Nephron (organoid): ENCODE measurements around the gene OR2T27.
"Not testable (repeated sequence)": the region's sequence is repeated elsewhere in the genome, so short reads cannot be mapped to it uniquely, and the experiment has no call there.

ENCODE experiments used
- H3K27ac Mint-ChIP-seq, 3 experiments: 2 replicates each; pipeline ENCODE4 v1.8.0; 2020; ENCODE audit warnings: mixed read lengths in 3 of 3, mild to moderate bottlenecking in 2 of 3, moderate library complexity in 1 of 3
- H3K27me3 Mint-ChIP-seq: 2 replicates; pipeline ENCODE4 v1.8.0; 2021; ENCODE audit warnings: low read depth, mild to moderate bottlenecking, moderate library complexity, mixed read lengths
- H3K36me3 Mint-ChIP-seq: 2 replicates; pipeline ENCODE4 v1.8.0; 2020; ENCODE audit warnings: low read depth, mixed read lengths
- H3K4me1 Mint-ChIP-seq: 2 replicates; pipeline ENCODE4 v1.8.0; 2020; ENCODE audit warnings: mixed read lengths
- H3K4me3 Mint-ChIP-seq, 3 experiments: 2 replicates each; pipeline ENCODE4 v1.8.0; 2020; ENCODE audit warnings: mild to moderate bottlenecking in 3 of 3, mixed read lengths in 3 of 3, moderate library complexity in 2 of 3
- H3K9me3 Mint-ChIP-seq: 2 replicates; pipeline ENCODE4 v1.8.0; 2020; ENCODE audit warnings: mixed read lengths
- TF ChIP-seq, protein P1 (sequence below), 3 experiments: fragments of 200-600 bp; sonication (generic); IDR thresholded peaks; one replicate each; pipeline ENCODE4 v1.5.0; 2021; ENCODE audit warnings: antibody characterized with exemption in 3 of 3; ENCODE audit not compliant: unreplicated experiment in 3 of 3

Gene OR2T27

DNA sequence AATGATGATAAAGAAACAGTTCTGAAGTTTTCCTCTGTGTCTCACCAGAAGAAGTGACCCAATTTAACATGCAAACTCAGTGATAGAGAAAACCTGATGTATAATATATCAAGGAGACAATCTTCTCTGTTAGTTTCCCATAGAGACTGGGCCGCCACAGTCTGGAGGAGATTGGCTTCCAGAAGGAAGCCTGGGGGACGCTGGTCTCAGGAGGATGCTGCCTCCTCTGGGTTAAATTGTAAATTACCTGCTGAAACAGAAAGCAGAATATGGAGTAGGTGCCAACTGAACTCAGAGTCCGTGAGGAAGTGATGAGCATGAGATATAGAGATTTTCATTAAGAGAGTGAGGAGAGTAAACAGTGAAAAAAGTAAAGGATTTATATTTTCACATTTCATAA lies 31.5 kb upstream of the OR2T27 start:
- Mint-ChIP-seq H3K4me3 (no peak overlapping the region), H3K36me3 (no peaks in the 10 kb centered on the region), H3K9me3 (peaks cover 43% of the 10 kb centered on the region), H3K27ac (no peak overlapping the region), H3K27me3 (no peaks in the 10 kb centered on the region), H3K4me1 (no peaks in the 10 kb centered on the region)
- TF ChIP-seq, protein P1, sequence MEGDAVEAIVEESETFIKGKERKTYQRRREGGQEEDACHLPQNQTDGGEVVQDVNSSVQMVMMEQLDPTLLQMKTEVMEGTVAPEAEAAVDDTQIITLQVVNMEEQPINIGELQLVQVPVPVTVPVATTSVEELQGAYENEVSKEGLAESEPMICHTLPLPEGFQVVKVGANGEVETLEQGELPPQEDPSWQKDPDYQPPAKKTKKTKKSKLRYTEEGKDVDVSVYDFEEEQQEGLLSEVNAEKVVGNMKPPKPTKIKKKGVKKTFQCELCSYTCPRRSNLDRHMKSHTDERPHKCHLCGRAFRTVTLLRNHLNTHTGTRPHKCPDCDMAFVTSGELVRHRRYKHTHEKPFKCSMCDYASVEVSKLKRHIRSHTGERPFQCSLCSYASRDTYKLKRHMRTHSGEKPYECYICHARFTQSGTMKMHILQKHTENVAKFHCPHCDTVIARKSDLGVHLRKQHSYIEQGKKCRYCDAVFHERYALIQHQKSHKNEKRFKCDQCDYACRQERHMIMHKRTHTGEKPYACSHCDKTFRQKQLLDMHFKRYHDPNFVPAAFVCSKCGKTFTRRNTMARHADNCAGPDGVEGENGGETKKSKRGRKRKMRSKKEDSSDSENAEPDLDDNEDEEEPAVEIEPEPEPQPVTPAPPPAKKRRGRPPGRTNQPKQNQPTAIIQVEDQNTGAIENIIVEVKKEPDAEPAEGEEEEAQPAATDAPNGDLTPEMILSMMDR (IDR thresholded peaks at IDR 0.05; ENCODE audit: unreplicated experiment in 3 of 3): no peak

DNA sequence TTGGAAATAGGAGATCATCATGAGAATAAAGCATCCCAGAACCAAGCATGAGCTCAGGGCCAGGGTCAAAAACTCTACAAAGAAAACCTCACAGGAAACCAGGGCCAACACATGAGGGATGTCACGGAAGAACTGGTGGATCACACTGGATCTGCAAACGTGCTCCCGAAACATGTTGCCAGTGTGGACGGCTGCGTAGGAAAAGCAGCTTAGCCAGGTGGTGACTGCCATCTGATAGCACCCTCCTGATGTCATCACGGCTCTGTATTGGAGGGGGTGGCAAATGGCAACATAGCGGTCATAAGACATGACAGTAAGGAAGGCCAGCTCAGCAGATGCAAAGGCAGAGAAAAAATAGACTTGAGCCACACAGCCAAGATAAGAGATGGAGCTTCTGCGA lies 26.3 kb upstream of the OR2T27 start:
- H3K9me3 Mint-ChIP-seq: peaks cover 31% of the 10 kb centered on the region

DNA sequence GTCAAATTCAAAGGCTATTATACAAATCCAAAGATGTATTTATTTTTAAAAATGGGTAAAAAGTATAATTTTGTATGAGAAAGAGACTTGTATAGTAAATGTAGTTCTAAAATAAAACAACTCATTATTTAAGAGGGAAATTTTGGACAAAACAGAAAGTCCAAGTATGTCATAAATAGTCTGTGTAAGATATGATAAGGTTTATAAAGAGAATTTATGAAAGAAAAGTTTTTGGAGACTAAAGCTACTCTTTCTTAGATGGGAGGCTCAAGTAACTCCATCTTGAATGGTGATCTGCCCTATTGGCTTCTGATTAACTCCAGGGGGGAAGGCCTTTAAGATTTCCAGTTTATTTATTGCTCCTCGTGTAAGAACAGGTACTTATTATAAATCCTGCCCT lies 14.7 kb upstream of the OR2T27 start:
- Mint-ChIP-seq H3K9me3 (peaks cover 24% of the 10 kb centered on the region), H3K36me3 (no peaks in the 10 kb centered on the region), H3K27me3 (no peaks in the 10 kb centered on the region), H3K4me1 (no peaks in the 10 kb centered on the region), H3K4me3 (no peak overlapping the region), H3K27ac (no peak overlapping the region)
- TF ChIP-seq, protein P1 (IDR thresholded peaks at IDR 0.05; ENCODE audit: unreplicated experiment in 3 of 3): no peak

More for the DNA sequence above, 26.3 kb upstream of the OR2T27 start:
- Mint-ChIP-seq H3K4me1 (no peaks in the 10 kb centered on the region), H3K4me3 (no peak overlapping the region), H3K27ac (no peak overlapping the region), H3K27me3 (no peaks in the 10 kb centered on the region), H3K36me3 (no peaks in the 10 kb centered on the region)
- TF ChIP-seq, protein P1 (IDR thresholded peaks at IDR 0.05; ENCODE audit: unreplicated experiment in 3 of 3): no peak

DNA sequence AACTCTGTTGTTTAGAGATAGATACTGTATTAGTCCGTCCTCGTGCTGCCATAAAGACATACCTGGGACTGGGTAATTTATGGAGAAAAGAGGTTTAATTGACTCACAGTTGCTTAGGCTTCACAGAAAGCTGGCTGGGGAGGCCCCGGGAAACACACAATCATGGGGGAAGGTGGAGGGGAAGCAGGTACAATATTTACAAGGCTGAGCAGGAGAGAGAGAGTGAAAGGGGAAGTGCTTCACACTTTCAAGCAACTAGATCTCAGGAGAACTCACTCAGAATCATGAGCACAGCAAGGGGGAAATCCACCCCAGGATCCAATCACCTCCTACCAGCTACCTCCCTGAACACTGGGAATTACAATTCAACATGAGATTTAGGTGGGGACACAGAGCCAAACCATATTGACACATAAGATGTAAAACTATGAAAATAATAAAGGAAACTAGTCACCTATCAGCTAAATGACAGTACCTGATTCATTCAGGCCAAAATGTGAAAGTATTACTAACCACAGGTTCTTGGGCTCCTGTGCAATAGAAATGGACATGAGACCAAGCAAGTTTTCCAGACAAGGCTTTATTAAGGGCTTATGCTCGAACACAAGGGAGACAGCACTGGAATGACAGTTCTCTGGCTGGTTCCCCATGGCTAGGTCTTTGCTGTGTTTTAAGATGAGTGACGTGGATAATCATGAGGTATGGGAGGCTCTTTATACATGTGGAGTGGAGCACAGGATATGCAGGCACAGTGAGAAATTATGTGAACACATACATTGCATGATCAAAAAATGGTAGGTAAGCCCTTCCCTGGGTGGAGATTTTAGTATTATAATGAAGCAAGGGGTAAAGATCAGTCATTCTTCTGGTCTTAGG lies 8.4 kb upstream of the OR2T27 start:
- not testable (repeated sequence) for H3K27me3 Mint-ChIP-seq, H3K4me3 Mint-ChIP-seq, H3K36me3 Mint-ChIP-seq, H3K27ac Mint-ChIP-seq, H3K4me1 Mint-ChIP-seq
- H3K9me3 Mint-ChIP-seq: peaks cover 41% of the 10 kb centered on the region

DNA sequence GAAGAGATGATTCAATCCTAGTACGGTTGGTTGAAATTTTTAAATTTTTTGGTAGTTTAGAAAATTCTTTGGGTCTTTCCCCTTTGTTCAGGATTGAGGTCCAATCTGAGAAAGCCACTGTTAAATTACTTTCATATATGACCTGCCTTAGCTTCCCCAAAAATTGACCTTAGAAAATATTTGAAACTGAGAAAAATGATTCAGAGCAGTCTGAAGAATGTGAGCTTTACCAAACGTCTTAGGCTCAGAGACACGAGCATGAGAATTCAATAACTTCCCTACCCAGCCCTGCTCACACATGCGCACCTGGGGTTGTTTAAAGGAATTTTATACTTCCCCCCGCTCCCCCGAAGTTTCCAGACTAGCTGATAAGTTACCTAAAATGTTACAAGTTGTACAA lies 1.5 kb upstream of the OR2T27 start:
- H3K36me3 Mint-ChIP-seq, H3K27me3 Mint-ChIP-seq, H3K27ac Mint-ChIP-seq, H3K4me3 Mint-ChIP-seq, H3K4me1 Mint-ChIP-seq: not testable (repeated sequence)
- peaks cover 24% of the 10 kb centered on the region for H3K9me3 Mint-ChIP-seq

DNA sequence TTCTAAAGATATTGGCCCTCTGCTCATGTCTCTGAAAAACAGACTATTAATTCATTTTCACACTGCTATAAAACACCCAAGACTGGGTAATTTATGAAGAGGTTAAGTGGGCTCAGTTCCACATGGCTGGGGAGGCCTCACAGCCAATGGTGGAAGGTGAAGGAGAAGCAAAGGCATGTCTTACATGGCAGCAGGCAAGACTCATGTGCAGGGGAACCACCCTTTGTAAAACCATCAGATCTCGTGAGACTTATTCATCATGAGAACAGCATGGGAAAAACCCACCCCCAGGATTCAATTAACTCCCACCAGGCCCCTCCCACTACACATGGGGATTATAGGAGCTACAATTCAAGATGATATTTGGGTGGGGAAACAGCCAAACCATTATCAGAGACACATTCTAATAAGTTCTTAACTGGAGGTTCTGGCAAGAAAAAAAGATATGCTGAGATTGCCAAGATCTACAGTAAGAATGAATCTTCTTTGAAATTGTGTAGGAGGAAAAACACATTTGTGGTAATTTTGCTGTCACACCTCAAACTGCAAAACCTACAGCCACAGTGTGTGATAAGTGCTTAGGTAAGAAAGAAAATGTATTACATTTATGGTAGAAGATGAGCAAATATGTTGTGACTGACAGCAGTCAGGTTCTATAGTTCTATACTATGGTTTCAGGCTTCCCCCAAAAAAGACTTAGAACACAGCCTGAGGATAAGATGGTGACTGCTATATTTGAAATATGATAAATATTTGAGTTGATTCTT lies 6.4 kb downstream of the OR2T27 start:
- not testable (repeated sequence) for H3K36me3 Mint-ChIP-seq, H3K27me3 Mint-ChIP-seq, H3K27ac Mint-ChIP-seq, H3K9me3 Mint-ChIP-seq, H3K4me1 Mint-ChIP-seq, H3K4me3 Mint-ChIP-seq

DNA sequence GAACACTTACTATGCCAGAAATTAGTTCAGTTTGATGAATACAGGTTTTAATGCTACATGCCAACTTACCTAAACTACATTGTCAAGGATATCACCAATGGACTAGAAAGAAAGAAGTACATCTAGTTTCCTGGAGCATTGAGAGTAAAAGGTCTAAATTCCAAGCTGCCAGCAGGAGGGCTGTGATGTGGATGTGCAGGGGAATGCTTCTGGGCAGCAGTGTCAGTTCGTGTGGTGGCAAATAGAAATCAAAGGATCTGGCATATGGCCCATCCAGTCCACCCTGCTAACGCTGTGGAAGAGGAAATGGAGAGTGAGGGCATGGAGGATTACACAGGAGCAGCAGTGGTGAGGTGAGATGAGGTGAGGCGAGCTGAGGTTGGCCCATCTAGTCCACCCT lies 10.2 kb downstream of the OR2T27 start, which contains the start of gene OR2T35:
Gene OR2T35 (minus strand): TSS at position 101 of the 400 bp plus-strand sequence. CDS start 6,020 bp downstream, outside the sequence.
- not testable (repeated sequence) for H3K4me3 Mint-ChIP-seq, H3K4me1 Mint-ChIP-seq, H3K27ac Mint-ChIP-seq, H3K27me3 Mint-ChIP-seq, H3K36me3 Mint-ChIP-seq, H3K9me3 Mint-ChIP-seq

DNA sequence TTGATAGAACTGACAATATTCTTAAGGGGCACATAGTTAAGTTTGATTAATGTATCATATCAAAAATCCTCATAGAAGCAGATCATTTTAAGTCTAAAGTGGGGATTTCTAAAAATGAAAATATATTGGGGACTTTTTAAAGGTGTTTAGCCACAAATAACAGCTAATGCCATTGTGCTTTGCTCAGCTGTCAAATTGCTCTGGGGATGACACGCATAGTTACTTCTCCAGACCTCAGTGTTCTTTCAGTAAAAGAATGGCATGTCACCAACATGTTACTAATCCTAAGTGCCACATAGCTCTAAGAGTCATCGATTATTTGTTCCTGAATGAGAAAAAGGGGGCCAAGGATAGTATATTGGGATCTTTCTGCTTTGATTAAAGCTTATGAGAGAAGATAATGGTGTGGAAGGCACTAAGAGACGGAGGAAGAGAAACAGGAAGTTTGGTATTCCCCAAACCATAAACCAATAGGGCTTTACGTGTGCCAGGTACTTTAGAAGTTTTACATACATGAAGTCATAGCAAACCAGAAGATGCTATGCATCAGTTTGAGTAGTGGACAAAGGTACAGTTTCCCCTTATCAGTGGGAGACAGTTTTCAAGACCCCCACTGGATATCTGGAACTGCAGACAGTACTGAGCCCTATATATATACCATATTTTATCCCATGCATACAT lies 12.2 kb downstream of the OR2T27 start:
- H3K27ac Mint-ChIP-seq, H3K27me3 Mint-ChIP-seq, H3K9me3 Mint-ChIP-seq, H3K4me3 Mint-ChIP-seq, H3K4me1 Mint-ChIP-seq, H3K36me3 Mint-ChIP-seq: not testable (repeated sequence)

DNA sequence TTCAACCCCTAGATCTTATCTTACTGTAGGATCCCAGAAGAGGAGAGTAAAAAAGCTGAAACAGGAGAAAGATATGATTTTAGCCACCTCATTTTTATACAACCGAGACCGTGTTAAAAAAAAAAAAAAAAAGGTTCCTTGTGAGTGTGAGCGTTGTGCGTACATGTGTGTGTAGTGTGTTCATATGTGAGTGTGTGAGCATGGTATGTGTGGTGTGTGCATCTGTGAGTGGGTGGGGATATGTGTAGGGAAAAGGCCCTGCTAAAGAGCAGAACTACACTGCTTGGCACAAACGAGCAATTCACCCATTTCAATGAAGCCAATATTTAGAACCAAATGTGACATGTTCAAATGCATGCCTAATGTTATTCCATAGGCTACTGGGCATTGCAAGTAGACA lies 13.7 kb downstream of the OR2T27 start:
- H3K27ac Mint-ChIP-seq, H3K4me3 Mint-ChIP-seq, H3K27me3 Mint-ChIP-seq, H3K4me1 Mint-ChIP-seq, H3K36me3 Mint-ChIP-seq, H3K9me3 Mint-ChIP-seq: not testable (repeated sequence)

DNA sequence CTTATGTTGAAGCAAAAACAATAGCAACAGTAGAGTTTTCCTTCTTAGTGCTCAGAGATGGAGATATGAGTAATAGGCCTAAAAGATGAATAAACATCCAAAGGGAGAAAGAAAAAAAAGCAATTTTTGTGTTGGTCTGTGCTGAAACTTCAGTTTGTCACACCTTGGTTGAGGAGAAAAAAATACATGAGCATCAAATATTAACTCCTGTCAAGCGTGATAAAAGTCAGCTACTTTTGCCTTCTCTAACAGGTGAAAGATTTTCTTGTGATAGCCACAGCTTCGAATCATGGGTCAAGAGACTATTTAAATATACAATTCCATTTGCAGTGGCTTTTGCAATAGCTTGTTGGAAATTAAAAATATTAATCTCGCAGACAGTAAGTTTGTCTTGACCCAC lies 14.4 kb downstream of the OR2T27 start:
- not testable (repeated sequence) for H3K27me3 Mint-ChIP-seq, H3K27ac Mint-ChIP-seq, H3K4me3 Mint-ChIP-seq, H3K36me3 Mint-ChIP-seq, H3K4me1 Mint-ChIP-seq, H3K9me3 Mint-ChIP-seq

DNA sequence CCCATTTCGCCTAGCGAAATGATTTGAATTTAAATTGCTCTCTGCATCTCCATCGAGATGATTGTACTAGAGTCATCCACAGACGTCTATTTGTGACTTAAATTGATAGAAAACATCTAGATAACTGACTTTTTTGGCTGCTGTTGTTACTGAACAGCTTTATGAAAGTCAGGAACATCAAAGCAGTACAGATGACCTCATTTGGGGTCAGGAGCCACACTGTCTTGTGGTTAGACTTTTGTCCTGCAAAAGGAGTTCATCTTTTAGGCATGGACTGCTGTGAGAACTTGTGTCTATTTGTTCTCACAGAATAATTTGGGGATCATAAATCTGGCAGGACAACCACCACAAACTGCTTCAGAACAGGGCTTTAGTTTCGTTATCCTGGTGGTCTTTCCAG lies 15.7 kb downstream of the OR2T27 start:
- not testable (repeated sequence) for H3K9me3 Mint-ChIP-seq, H3K36me3 Mint-ChIP-seq, H3K27ac Mint-ChIP-seq

More for the DNA sequence above, 15.7 kb downstream of the OR2T27 start:
- not testable (repeated sequence) for H3K4me3 Mint-ChIP-seq, H3K27me3 Mint-ChIP-seq, H3K4me1 Mint-ChIP-seq
